ENCODE measurements around the gene DEAF1.

DNA sequence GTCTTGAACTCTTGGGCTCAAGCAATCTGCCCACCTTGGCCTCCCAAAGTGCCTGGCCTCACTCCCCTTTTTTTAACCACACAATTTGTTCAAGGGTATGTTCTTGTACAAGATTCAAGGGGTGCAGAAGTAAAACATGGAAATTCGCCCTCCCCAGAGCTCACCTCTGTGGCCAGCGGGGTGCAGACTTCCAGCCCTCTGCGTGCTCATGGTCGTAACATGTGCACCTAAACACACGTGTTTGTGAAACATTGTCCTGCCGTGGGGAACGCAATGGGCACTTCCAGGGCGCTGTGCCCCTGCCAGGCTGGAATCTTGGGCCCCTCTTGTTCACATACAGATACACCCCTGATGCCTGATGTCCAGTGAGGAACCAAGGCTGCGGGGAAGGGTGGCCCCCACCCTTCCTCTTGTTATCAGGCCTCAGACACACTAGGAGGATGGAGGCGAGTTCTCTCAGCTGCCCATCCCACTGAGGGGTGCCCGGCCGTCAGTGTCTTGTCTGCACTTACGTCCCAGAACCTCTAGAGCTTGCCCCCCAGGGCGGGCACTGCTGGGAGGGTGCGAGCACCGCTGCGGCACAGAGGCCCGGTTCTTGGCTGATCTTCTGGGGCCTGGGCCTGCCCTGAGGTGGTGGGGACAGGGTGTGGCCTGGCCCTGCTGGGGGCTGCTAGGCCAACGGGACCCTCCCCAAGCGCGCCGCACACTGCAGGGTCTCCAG is 6.9 kb upstream of the DEAF1 start:
- TF ChIP-seq, protein P1, sequence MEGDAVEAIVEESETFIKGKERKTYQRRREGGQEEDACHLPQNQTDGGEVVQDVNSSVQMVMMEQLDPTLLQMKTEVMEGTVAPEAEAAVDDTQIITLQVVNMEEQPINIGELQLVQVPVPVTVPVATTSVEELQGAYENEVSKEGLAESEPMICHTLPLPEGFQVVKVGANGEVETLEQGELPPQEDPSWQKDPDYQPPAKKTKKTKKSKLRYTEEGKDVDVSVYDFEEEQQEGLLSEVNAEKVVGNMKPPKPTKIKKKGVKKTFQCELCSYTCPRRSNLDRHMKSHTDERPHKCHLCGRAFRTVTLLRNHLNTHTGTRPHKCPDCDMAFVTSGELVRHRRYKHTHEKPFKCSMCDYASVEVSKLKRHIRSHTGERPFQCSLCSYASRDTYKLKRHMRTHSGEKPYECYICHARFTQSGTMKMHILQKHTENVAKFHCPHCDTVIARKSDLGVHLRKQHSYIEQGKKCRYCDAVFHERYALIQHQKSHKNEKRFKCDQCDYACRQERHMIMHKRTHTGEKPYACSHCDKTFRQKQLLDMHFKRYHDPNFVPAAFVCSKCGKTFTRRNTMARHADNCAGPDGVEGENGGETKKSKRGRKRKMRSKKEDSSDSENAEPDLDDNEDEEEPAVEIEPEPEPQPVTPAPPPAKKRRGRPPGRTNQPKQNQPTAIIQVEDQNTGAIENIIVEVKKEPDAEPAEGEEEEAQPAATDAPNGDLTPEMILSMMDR (IDR thresholded peaks at IDR 0.05) = no peak
- no peak for TF ChIP-seq POLR2A (IDR thresholded peaks at IDR 0.05)
